Ovary (tissue), 3 donors: Measurements from ENCODE around the gene SH2D4B.

ENCODE experiments used
- POLR2A ChIP-seq: fragments of 450-650 bp; IDR thresholded peaks from one replicate; pipeline ENCODE4 v1.6.1; 2017; ENCODE audit warnings: antibody characterized with exemption, mild to moderate bottlenecking, moderate library complexity
- TF ChIP-seq, protein P1 (sequence below), 3 donors: fragments of 450-650 bp in 2 of 3; fragments of 200-600 bp in 1 of 3; IDR thresholded peaks; one replicate each; pipeline versions ENCODE4 v1.5.1 to v1.8.0; 2016 to 2022; ENCODE audit warnings: antibody characterized with exemption in 3 of 3, mild to moderate bottlenecking in 1 of 3
- donor health status: DM: no; HTN: no; CAD: no.

DNA sequence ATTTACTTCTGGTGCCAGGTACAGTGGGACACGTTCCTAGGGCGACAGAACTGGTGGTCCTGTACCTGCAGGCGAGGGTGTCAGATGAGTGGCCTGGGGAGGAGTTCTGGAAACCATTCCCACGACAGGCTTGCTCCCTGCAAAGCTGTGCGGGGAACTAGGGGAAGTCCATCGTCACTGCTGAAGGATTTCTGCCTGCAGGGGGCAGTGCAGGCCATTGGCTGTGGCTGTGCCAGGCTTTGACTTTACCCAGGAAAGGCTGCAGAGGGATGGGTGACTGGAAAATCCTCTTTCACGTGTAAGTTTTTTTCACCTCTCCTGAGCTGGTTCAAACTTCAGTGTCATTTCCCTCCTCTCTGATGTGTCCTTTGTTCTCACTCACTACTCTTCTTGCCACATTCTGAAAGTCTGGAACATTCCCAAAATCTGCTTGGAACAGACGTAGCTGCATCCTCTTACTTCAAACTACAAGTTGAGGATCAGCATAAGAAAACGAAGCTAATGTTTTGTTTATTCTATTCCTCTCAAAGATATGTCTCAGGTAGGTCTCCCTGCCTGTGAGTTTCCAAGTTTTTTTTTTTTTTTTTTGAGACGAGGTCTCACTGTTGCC, 126.5 kb downstream of the SH2D4B start:
- TF ChIP-seq, protein P1, sequence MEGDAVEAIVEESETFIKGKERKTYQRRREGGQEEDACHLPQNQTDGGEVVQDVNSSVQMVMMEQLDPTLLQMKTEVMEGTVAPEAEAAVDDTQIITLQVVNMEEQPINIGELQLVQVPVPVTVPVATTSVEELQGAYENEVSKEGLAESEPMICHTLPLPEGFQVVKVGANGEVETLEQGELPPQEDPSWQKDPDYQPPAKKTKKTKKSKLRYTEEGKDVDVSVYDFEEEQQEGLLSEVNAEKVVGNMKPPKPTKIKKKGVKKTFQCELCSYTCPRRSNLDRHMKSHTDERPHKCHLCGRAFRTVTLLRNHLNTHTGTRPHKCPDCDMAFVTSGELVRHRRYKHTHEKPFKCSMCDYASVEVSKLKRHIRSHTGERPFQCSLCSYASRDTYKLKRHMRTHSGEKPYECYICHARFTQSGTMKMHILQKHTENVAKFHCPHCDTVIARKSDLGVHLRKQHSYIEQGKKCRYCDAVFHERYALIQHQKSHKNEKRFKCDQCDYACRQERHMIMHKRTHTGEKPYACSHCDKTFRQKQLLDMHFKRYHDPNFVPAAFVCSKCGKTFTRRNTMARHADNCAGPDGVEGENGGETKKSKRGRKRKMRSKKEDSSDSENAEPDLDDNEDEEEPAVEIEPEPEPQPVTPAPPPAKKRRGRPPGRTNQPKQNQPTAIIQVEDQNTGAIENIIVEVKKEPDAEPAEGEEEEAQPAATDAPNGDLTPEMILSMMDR (IDR thresholded peaks at IDR 0.05), result peak in 1 of 3 donors; percentile 34
- no peak for TF ChIP-seq POLR2A
